C4-2B (cell line): Measurements from ENCODE around the gene ZFP91.

Experiments
- CTCF ChIP-seq: fragments of 450-650 bp; conservative IDR thresholded peaks from 2 replicates; pipeline ENCODE4 v1.5.1; 2017; ENCODE audit warnings: mild to moderate bottlenecking
- ZFX ChIP-seq: fragments of 450-650 bp; IDR thresholded peaks from 2 replicates; pipeline ENCODE4 v1.6.1; 2017

- no peak for TF ChIP-seq CTCF
- no peak for TF ChIP-seq ZFX
Measured at GRCh38 chr11:58647866-58648265, 69.0 kb downstream of the ZFP91 start.
